HEK293 (cell line): ENCODE measurements around the gene NUDT3.

ENCODE experiments used
- GFI1B ChIP-seq: fragments of 450-650 bp; formaldehyde crosslinking; IDR thresholded peaks from 2 replicates; pipeline ENCODE4 v1.5.1; 2016; ENCODE audit warnings: missing biosample characterization, missing genetic modification characterization
- GLIS1 ChIP-seq: fragments of 450-650 bp; formaldehyde crosslinking; IDR thresholded peaks from 2 replicates; pipeline ENCODE4 v1.5.1; 2016; ENCODE audit warnings: missing biosample characterization, missing genetic modification characterization
- GLIS2 ChIP-seq: fragments of 450-650 bp; formaldehyde crosslinking; IDR thresholded peaks from 2 replicates; pipeline ENCODE4 v1.5.1; 2016; ENCODE audit warnings: missing biosample characterization, missing genetic modification characterization
- IKZF3 ChIP-seq: fragments of 450-650 bp; IDR thresholded peaks from 2 replicates; pipeline ENCODE4 v1.5.0; 2018; ENCODE audit warnings: missing biosample characterization, mild to moderate bottlenecking, missing genetic modification characterization, moderate library complexity
- KLF8 ChIP-seq: fragments of 450-650 bp; formaldehyde crosslinking; IDR thresholded peaks from 2 replicates; pipeline ENCODE4 v1.5.1; 2016; ENCODE audit warnings: missing biosample characterization, missing genetic modification characterization
- OSR2 ChIP-seq: fragments of 450-650 bp; formaldehyde crosslinking; IDR thresholded peaks from 2 replicates; pipeline ENCODE4 v1.5.1; 2016; ENCODE audit warnings: missing biosample characterization, missing genetic modification characterization
- PATZ1 ChIP-seq: fragments of 450-650 bp; formaldehyde crosslinking; IDR thresholded peaks from 2 replicates; pipeline ENCODE4 v1.5.1; 2016; ENCODE audit warnings: missing biosample characterization, missing genetic modification characterization
- SCRT1 ChIP-seq: fragments of 450-650 bp; formaldehyde crosslinking; IDR thresholded peaks from 2 replicates; pipeline ENCODE4 v1.5.1; 2016; ENCODE audit warnings: missing biosample characterization, missing genetic modification characterization, borderline replicate concordance
- SP7 ChIP-seq: fragments of 450-650 bp; formaldehyde crosslinking; IDR thresholded peaks from 2 replicates; pipeline ENCODE4 v1.5.1; 2016; ENCODE audit warnings: missing biosample characterization, missing genetic modification characterization
- WT1 ChIP-seq: fragments of 450-650 bp; formaldehyde crosslinking; IDR thresholded peaks from 2 replicates; pipeline ENCODE4 v1.5.1; 2016; ENCODE audit warnings: missing biosample characterization, missing genetic modification characterization
- ZBTB1 ChIP-seq: fragments of 450-650 bp; formaldehyde crosslinking; IDR thresholded peaks from 2 replicates; pipeline ENCODE4 v1.5.1; 2016; ENCODE audit warnings: missing biosample characterization, missing genetic modification characterization
- ZBTB8A ChIP-seq: fragments of 450-650 bp; formaldehyde crosslinking; IDR thresholded peaks from 2 replicates; pipeline ENCODE4 v1.5.1; 2016; ENCODE audit warnings: missing biosample characterization, missing genetic modification characterization
- ZFP37 ChIP-seq: fragments of 450-650 bp; formaldehyde crosslinking; IDR thresholded peaks from 2 replicates; pipeline ENCODE4 v1.5.1; 2016; ENCODE audit warnings: missing biosample characterization, missing genetic modification characterization
- ZNF112 ChIP-seq: fragments of 450-650 bp; formaldehyde crosslinking; IDR thresholded peaks from 2 replicates; pipeline ENCODE4 v1.5.0; 2017; ENCODE audit warnings: missing biosample characterization, missing genetic modification characterization
- ZNF157 ChIP-seq: fragments of 450-650 bp; formaldehyde crosslinking; IDR thresholded peaks from 2 replicates; pipeline ENCODE4 v1.5.1; 2016; ENCODE audit warnings: missing biosample characterization, missing genetic modification characterization
- ZNF175 ChIP-seq: fragments of 450-650 bp; formaldehyde crosslinking; IDR thresholded peaks from 2 replicates; pipeline ENCODE4 v1.5.1; 2016; ENCODE audit warnings: missing biosample characterization, missing genetic modification characterization
- ZNF18 ChIP-seq: fragments of 450-650 bp; formaldehyde crosslinking; IDR thresholded peaks from 2 replicates; pipeline ENCODE4 v1.5.1; 2016; ENCODE audit warnings: missing biosample characterization, missing genetic modification characterization
- ZNF335 ChIP-seq: fragments of 450-650 bp; formaldehyde crosslinking; conservative IDR thresholded peaks from 2 replicates; pipeline ENCODE4 v1.5.1; 2016; ENCODE audit warnings: missing biosample characterization, missing genetic modification characterization
- ZNF514 ChIP-seq: fragments of 450-650 bp; formaldehyde crosslinking; IDR thresholded peaks from 2 replicates; pipeline ENCODE4 v1.5.1; 2016; ENCODE audit warnings: missing biosample characterization, missing genetic modification characterization
- ZNF518A ChIP-seq: fragments of 450-650 bp; formaldehyde crosslinking; conservative IDR thresholded peaks from 2 replicates; pipeline ENCODE4 v1.5.1; 2016; ENCODE audit warnings: low read depth, missing biosample characterization, missing genetic modification characterization
- ZNF530 ChIP-seq: fragments of 450-650 bp; formaldehyde crosslinking; IDR thresholded peaks from 2 replicates; pipeline ENCODE4 v1.5.1; 2016; ENCODE audit warnings: low read depth, missing biosample characterization, missing genetic modification characterization
- ZNF558 ChIP-seq: fragments of 450-650 bp; formaldehyde crosslinking; IDR thresholded peaks from 2 replicates; pipeline ENCODE4 v1.5.1; 2016; ENCODE audit warnings: missing biosample characterization, missing genetic modification characterization
- ZNF560 ChIP-seq: fragments of 450-650 bp; formaldehyde crosslinking; IDR thresholded peaks from 2 replicates; pipeline ENCODE4 v1.5.1; 2017; ENCODE audit warnings: missing biosample characterization, missing genetic modification characterization, borderline replicate concordance
- ZNF571 ChIP-seq: fragments of 450-650 bp; formaldehyde crosslinking; IDR thresholded peaks from 2 replicates; pipeline ENCODE4 v1.5.0; 2017; ENCODE audit warnings: missing biosample characterization, missing genetic modification characterization
- ZNF580 ChIP-seq: fragments of 450-650 bp; formaldehyde crosslinking; IDR thresholded peaks from 2 replicates; pipeline ENCODE4 v1.5.1; 2016; ENCODE audit warnings: missing biosample characterization, missing genetic modification characterization
- ZNF600 ChIP-seq: fragments of 450-650 bp; formaldehyde crosslinking; IDR thresholded peaks from 2 replicates; pipeline ENCODE4 v1.5.1; 2016; ENCODE audit warnings: missing biosample characterization, missing genetic modification characterization
- ZNF610 ChIP-seq: fragments of 450-650 bp; formaldehyde crosslinking; IDR thresholded peaks from 2 replicates; pipeline ENCODE4 v1.5.1; 2016; ENCODE audit warnings: missing biosample characterization, missing genetic modification characterization, borderline replicate concordance
- ZNF624 ChIP-seq: fragments of 450-650 bp; formaldehyde crosslinking; IDR thresholded peaks from 2 replicates; pipeline ENCODE4 v1.5.1; 2017; ENCODE audit warnings: missing biosample characterization, missing genetic modification characterization
- ZNF626 ChIP-seq: fragments of 450-650 bp; sonication (Bioruptor Pico); formaldehyde crosslinking; IDR thresholded peaks from 2 replicates; pipeline ENCODE4 v1.5.1; 2018; ENCODE audit warnings: missing biosample characterization, missing genetic modification characterization, inconsistent platforms
- ZNF677 ChIP-seq: fragments of 450-650 bp; IDR thresholded peaks from 2 replicates; pipeline ENCODE4 v1.5.0; 2018; ENCODE audit warnings: missing biosample characterization, mild to moderate bottlenecking, missing genetic modification characterization, moderate library complexity
- ZNF776 ChIP-seq: fragments of 450-650 bp; formaldehyde crosslinking; IDR thresholded peaks from 2 replicates; pipeline ENCODE4 v1.5.0; 2017; ENCODE audit warnings: missing biosample characterization, missing genetic modification characterization, borderline replicate concordance
- ZNF791 ChIP-seq: fragments of 450-650 bp; formaldehyde crosslinking; IDR thresholded peaks from 2 replicates; pipeline ENCODE4 v1.5.1; 2016; ENCODE audit warnings: missing biosample characterization, missing genetic modification characterization
- ZNF830 ChIP-seq: fragments of 450-650 bp; IDR thresholded peaks from 2 replicates; pipeline ENCODE4 v1.5.0; 2018; ENCODE audit warnings: missing biosample characterization, missing genetic modification characterization, low read depth, mild to moderate bottlenecking, moderate library complexity

Gene NUDT3

GRCh38 chr6:34246563-34247391 lies 145.7 kb downstream of the NUDT3 start (continued):
- TF ChIP-seq SP7 (tag by site-specific recombination) (peak; percentile 56), ZNF624 (tag by site-specific recombination) (no peak), ZNF571 (tag by site-specific recombination) (no peak), ZNF530 (tag by site-specific recombination) (no peak), ZNF830 (tag by site-specific recombination) (no peak), ZBTB1 (tag by site-specific recombination) (no peak), ZNF335 (no peak), ZFP37 (tag by site-specific recombination) (no peak), ZNF776 (tag by site-specific recombination) (no peak), ZNF610 (tag by site-specific recombination) (no peak), OSR2 (peak; percentile 72), ZNF600 (tag by site-specific recombination) (peak; percentile 83), ZNF791 (tag by site-specific recombination) (no peak), ZNF514 (tag by site-specific recombination) (no peak), ZNF175 (tag by site-specific recombination) (no peak), ZNF112 (no peak), ZNF558 (tag by site-specific recombination) (no peak), SCRT1 (tag by site-specific recombination) (peak; percentile 59; the same call in 1 of the 2 replicates), ZBTB8A (tag by site-specific recombination) (peak; percentile 80; the same call in 1 of the 2 replicates), PATZ1 (tag by site-specific recombination) (peak; percentile 65), GLIS2 (tag by site-specific recombination) (peak; percentile 78), ZNF677 (tag by site-specific recombination) (no peak), WT1 (peak; percentile 8; the same call in 1 of the 2 replicates), GFI1B (tag by site-specific recombination) (no peak), ZNF18 (no peak), IKZF3 (tag by site-specific recombination) (peak; percentile 52; the same call in 1 of the 2 replicates), ZNF580 (no peak), ZNF518A (tag by site-specific recombination) (no peak), KLF8 (tag by site-specific recombination) (peak; percentile 44; the same call in 1 of the 2 replicates), ZNF157 (tag by site-specific recombination) (no peak), ZNF626 (no peak), ZNF560 (tag by site-specific recombination) (no peak), GLIS1 (peak; percentile 40; the same call in 1 of the 2 replicates)
